ENCODE results near the gene SH3BP1.

SH3BP1 gene

DNA sequence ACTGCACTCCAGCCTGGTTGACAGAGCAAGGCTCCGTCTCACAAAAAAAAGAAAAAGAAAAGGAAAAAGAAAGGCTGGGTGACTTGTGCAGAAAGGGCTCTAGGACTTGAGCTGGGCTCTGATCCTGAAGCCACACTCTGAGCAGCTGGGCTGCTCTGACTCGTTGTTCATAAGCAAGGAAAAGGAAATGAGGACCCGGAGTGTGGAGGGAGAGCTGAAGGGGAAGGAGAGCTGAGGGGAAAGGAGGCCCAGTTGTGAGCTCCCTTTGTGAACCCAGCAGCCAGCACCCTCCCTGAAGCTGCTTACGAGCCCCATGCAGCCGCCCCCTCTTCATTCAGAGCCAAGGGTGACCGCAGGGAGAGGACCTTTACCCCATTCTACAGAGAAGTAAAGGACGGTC is 12.3 kb upstream of the SH3BP1 start:
- Histone ChIP-seq H4K20me1 (ENCODE audit: control insufficient read depth, insufficient read depth, low read depth, low read length) (no peaks in the 10 kb centered on the region), H3K79me2 (ENCODE audit: control insufficient read depth, low read length) (no peaks in the 10 kb centered on the region), H3K4me3 (ENCODE audit: low read length) (peak overlapping the region; percentile 43), H3K4me2 (ENCODE audit: low read length) (peak overlapping the region; percentile 61), H3K27me3 (ENCODE audit: control insufficient read depth, low read length) (no peaks in the 10 kb centered on the region), H3K4me1 (ENCODE audit: control insufficient read depth, low read length) (peaks cover 41% of the 10 kb centered on the region), H3K36me3 (ENCODE audit: control insufficient read depth, low read length) (peaks cover 87% of the 10 kb centered on the region), H3F3A (ENCODE audit: control insufficient read depth, insufficient read depth) (0 out of 2 replicates have a peak, but pooled peaks cover 6% of the 10 kb centered on the region), H3K9me2 (replicated peaks; ENCODE audit: control insufficient read depth, low read length) (no peaks in the 10 kb centered on the region), H3K27ac (ENCODE audit: low read depth, low read length) (peak overlapping the region; percentile 66), H3K9me3 (ENCODE audit: control insufficient read depth, insufficient read depth, low read length) (no peaks in the 10 kb centered on the region)
- no peak for TF ChIP-seq EZH2phosphoT487 (IDR thresholded peaks at IDR 0.05; ENCODE audit: borderline replicate concordance, low read length)
- no peak for TF ChIP-seq CTCF (IDR thresholded peaks at IDR 0.05; ENCODE audit: low read depth, low read length, poor library complexity, severe bottlenecking)

GRCh38 chr22:37627545-37627944 is 11.9 kb upstream of the SH3BP1 start:
- Histone ChIP-seq H3K4me1 (ENCODE audit: control insufficient read depth, low read length) (peaks cover 46% of the 10 kb centered on the region), H3K27me3 (ENCODE audit: control insufficient read depth, low read length) (no peaks in the 10 kb centered on the region)

DNA sequence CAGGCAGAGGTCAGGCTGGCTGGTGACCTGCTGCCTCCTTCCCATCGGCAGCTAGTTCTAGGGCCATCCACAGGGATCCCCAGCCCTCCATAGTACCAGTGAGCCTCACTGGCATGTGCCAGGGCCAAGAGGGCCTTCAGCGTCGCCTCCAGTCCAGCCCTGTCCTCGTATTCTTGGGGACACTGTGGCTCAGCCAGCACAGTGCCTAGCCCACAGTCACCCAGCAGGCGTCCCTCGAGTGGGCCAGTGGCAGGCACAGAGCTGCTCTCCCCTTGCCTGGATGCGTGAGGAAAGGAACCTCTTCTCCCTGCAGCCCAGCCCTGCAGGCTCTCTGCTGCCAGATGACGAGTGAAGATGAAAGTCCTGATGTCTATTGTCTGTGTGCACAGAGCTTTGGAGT is 10.6 kb upstream of the SH3BP1 start:
- Histone ChIP-seq H3K79me2 (ENCODE audit: control insufficient read depth, low read length) (no peaks in the 10 kb centered on the region), H3K4me2 (ENCODE audit: low read length) (no peak overlapping the region), H3K9me2 (replicated peaks; ENCODE audit: control insufficient read depth, low read length) (no peaks in the 10 kb centered on the region), H3K9me3 (ENCODE audit: control insufficient read depth, insufficient read depth, low read length) (no peaks in the 10 kb centered on the region), H3K27ac (ENCODE audit: low read depth, low read length) (no peak overlapping the region), H3K4me1 (ENCODE audit: control insufficient read depth, low read length) (peaks cover 51% of the 10 kb centered on the region), H3K36me3 (ENCODE audit: control insufficient read depth, low read length) (peaks cover 84% of the 10 kb centered on the region), H3K27me3 (ENCODE audit: control insufficient read depth, low read length) (no peaks in the 10 kb centered on the region), H4K20me1 (ENCODE audit: control insufficient read depth, insufficient read depth, low read depth, low read length) (no peaks in the 10 kb centered on the region), H3F3A (ENCODE audit: control insufficient read depth, insufficient read depth) (0 out of 2 replicates have a peak, but pooled peaks cover 6% of the 10 kb centered on the region), H3K4me3 (ENCODE audit: low read length) (no peak overlapping the region)
- TF ChIP-seq CTCF (IDR thresholded peaks at IDR 0.05; ENCODE audit: low read depth, low read length, poor library complexity, severe bottlenecking), result no peak
- TF ChIP-seq EZH2phosphoT487 (IDR thresholded peaks at IDR 0.05; ENCODE audit: borderline replicate concordance, low read length), result no peak

More at GRCh38 chr22:37627545-37627944, 11.9 kb upstream of the SH3BP1 start:
- H3K36me3 ChIP-seq (ENCODE audit: control insufficient read depth, low read length), result peaks cover 90% of the 10 kb centered on the region
- peak overlapping the region; percentile 61 for H3K4me2 ChIP-seq (ENCODE audit: low read length)
- peak overlapping the region; percentile 66 for H3K27ac ChIP-seq (ENCODE audit: low read depth, low read length)
- H3K9me3 ChIP-seq (ENCODE audit: control insufficient read depth, insufficient read depth, low read length), result no peaks in the 10 kb centered on the region
- no peaks in the 10 kb centered on the region for H4K20me1 ChIP-seq (ENCODE audit: control insufficient read depth, insufficient read depth, low read depth, low read length)
- H3F3A ChIP-seq (ENCODE audit: control insufficient read depth, insufficient read depth), result 0 out of 2 replicates have a peak, but pooled peaks cover 6% of the 10 kb centered on the region
- H3K9me2 ChIP-seq (replicated peaks; ENCODE audit: control insufficient read depth, low read length), result no peaks in the 10 kb centered on the region
- no peaks in the 10 kb centered on the region for H3K79me2 ChIP-seq (ENCODE audit: control insufficient read depth, low read length)
- TF ChIP-seq EZH2phosphoT487 (IDR thresholded peaks at IDR 0.05; ENCODE audit: borderline replicate concordance, low read length) (no peak), CTCF (IDR thresholded peaks at IDR 0.05; ENCODE audit: low read depth, low read length, poor library complexity, severe bottlenecking) (no peak)
- H3K4me3 ChIP-seq (ENCODE audit: low read length), result peak overlapping the region; percentile 43
